ENCODE measurements around the gene HSD17B8. TPM values are rescaled to one million over a fixed set of nuclear protein-coding genes. Genes with fewer than 3 reads are reported as not detected.

Gene HSD17B8
- total RNA-seq, 2 donors from 2014 or later: 3.3 to 6.2 TPM

DNA sequence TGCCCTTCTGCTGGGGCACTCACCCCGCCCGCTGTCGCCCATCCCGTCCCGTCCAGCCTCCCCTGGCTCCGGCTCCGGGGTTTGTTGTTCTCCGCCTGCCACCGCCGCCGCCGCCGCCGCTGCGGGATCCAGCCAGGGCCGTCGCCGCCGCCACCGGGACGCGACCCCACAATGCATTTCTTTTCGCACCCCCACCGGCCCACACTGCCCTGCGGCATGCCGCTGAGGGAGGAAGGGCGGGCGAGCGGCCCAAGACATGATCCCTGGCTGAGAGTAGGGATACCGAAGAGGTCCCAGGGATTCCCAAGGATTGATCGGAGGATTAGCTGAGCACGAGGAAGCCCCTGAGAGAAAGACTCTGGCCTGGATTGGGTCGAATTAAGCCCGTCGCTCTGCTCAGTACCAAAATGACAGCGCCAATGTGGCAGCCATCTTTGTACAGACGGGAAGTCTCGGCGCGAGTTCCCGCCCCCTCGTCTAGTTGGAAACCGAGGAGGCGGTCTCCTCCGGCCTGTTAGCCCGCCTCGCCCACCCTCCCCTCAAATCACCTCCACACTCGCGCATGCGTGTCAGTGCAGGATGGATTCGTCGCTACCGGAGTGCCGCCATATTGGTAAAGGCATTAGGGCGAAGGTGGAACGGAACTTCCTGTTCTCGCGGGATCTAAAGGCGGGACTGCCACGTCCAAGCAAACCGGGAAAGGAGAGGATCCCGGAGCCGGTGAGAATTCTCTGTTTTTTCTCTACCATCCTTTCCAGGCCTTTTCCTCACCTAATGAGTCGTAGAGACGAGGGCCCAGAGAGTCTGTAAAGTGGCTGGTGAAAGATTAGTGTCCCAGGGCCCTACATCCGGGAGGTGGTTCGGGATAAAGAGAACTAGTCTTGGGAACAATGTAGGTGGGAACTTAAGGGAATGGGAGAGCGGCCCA is 4.0 kb upstream of the HSD17B8 start, which contains the start of the genes RXRB and SLC39A7:
Gene RXRB, minus strand, starts transcription at position 447 of the 928 bp plus-strand sequence. Its CDS starts 189 bp downstream, at position 258.
Gene SLC39A7, plus strand, starts transcription at position 649 of the 928 bp plus-strand sequence. CDS start 379 bp downstream, outside the sequence.
- peak within 1 kb of the TSS; percentile 100 for H3K4me3 Mint-ChIP-seq
- peaks cover 66 to 73% of the 10 kb centered on the region in 2 donors for H3K4me1 Mint-ChIP-seq (ENCODE audit: low read depth in 2 of 2)
- H3K27ac Mint-ChIP-seq: peak within 1 kb of the TSS; percentile 98 to 100

DNA sequence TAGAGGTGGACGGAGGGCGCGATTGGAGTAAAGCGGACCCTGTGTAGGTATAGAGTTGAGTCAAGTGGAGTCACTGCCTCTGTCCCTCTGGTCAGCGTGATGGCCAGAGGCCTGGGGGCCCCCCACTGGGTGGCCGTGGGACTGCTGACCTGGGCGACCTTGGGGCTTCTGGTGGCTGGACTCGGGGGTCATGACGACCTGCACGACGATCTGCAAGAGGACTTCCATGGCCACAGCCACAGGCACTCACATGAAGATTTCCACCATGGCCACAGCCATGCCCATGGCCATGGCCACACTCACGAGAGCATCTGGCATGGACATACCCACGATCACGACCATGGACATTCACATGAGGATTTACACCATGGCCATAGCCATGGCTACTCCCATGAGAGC is 3.3 kb upstream of the HSD17B8 start:
- DNase-seq (ENCODE audit: low spot score): no peak
- Mint-ChIP-seq H3K4me1 (ENCODE audit: low read depth in 2 of 2) (peaks cover 72 to 78% of the 10 kb centered on the region in 2 donors), H3K4me3 (peak overlapping the region; percentile 100), H3K27ac (peak overlapping the region; percentile 98 to 100), H3K9me3 (no peaks in the 10 kb centered on the region), H3K36me3 (peaks cover 36% of the 10 kb centered on the region), H3K27me3 (peaks cover 0 to 3% of the 10 kb centered on the region in 2 donors)
- ATAC-seq: no peak

More for the DNA sequence above, 4.0 kb upstream of the HSD17B8 start, which contains the start of the genes RXRB and SLC39A7:
- Mint-ChIP-seq H3K9me3 (no peaks in the 10 kb centered on the region), H3K27me3 (no peaks in the 10 kb centered on the region), H3K36me3 (peaks cover 43% of the 10 kb centered on the region)
- peak; percentile 83 to 90 for ATAC-seq
- peak; percentile 98 for DNase-seq (ENCODE audit: low spot score)

DNA sequence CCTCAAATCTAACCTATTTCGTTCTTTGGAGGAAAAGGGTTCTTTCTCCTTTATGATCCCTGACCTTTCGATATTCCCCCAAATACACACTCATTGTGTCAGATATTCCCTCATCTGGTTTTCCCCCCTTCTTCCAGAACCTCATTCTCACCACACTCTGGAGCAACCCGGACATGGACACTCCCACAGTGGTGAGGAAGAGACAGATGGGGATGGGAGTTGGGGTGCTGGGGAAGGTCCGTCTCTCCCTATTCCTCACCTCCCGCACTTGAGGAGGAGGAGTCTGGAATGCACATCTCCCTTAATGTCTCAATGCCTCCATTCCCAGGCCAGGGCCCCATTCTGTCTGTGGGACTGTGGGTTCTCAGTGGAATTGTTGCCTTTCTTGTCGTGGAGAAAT is 2.5 kb upstream of the HSD17B8 start:
- H3K27me3 Mint-ChIP-seq: peaks cover 0 to 3% of the 10 kb centered on the region in 2 donors
- ATAC-seq (no peak), DNase-seq (ENCODE audit: low spot score) (no peak)
- peaks cover 30% of the 10 kb centered on the region for H3K36me3 Mint-ChIP-seq
- no peaks in the 10 kb centered on the region for H3K9me3 Mint-ChIP-seq
- H3K4me1 Mint-ChIP-seq (ENCODE audit: low read depth in 2 of 2): peaks cover 76% of the 10 kb centered on the region in 2 donors
- H3K4me3 Mint-ChIP-seq: peak overlapping the region; percentile 100
- peak overlapping the region; percentile 98 to 100 for H3K27ac Mint-ChIP-seq

DNA sequence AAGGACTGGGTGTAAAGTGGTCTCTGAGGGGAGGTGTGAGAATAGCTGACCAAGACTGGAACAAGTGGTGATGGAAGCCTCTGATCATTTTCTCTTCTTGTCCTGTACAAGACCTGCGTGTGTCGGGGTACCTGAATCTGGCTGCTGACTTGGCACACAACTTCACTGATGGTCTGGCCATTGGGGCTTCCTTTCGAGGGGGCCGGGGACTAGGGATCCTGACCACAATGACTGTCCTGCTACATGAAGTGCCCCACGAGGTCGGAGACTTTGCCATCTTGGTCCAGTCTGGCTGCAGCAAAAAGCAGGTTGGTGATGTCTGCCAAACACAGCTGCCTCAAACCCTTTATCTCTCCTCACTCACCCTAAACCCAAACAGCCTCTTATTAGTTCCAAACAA is 1.7 kb upstream of the HSD17B8 start:
- peak overlapping the region; percentile 100 for H3K4me3 Mint-ChIP-seq
- H3K36me3 Mint-ChIP-seq: peaks cover 25% of the 10 kb centered on the region
- DNase-seq (ENCODE audit: low spot score): no peak
- H3K9me3 Mint-ChIP-seq: no peaks in the 10 kb centered on the region
- peaks cover 67 to 72% of the 10 kb centered on the region in 2 donors for H3K4me1 Mint-ChIP-seq (ENCODE audit: low read depth in 2 of 2)
- H3K27ac Mint-ChIP-seq: peak overlapping the region; percentile 98 to 100
- peaks cover 0 to 3% of the 10 kb centered on the region in 2 donors for H3K27me3 Mint-ChIP-seq
- ATAC-seq: no peak

DNA sequence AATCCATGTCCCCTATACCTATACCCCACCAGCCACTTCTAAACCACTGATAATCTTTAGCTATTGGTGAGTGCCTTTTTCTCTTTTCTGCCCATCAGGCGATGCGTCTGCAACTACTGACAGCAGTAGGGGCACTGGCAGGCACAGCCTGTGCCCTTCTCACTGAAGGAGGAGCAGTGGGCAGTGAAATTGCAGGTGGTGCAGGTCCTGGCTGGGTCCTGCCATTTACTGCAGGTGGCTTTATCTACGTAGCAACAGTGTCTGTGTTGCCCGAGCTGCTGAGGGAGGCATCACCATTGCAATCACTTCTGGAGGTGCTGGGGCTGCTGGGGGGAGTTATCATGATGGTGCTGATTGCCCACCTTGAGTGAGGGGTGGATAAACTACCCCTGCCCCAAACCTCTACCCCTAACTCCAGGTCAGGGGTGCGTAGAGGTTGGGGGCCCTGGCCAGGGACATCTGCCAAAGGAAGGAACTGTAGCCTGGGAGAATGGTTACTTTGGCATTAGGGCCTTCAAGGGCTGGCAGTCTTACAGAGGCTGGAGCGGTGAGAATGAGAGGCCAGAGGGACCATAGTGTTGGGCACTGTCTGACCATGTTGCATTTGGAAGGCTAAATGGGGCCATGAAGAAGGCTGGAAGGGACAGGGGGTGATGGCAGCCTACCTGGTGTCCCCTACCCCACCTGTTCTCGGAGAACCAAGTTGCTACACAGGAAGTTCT is 851 bp upstream of the HSD17B8 start:
- no peaks in the 10 kb centered on the region for H3K9me3 Mint-ChIP-seq
- peak overlapping the region; percentile 100 for H3K4me3 Mint-ChIP-seq
- peak overlapping the region; percentile 98 to 100 for H3K27ac Mint-ChIP-seq
- no peak for ATAC-seq
- peaks cover 0 to 3% of the 10 kb centered on the region in 2 donors for H3K27me3 Mint-ChIP-seq
- H3K4me1 Mint-ChIP-seq (ENCODE audit: low read depth in 2 of 2): peaks cover 60 to 65% of the 10 kb centered on the region in 2 donors
- H3K36me3 Mint-ChIP-seq: peaks cover 25% of the 10 kb centered on the region
- DNase-seq (ENCODE audit: low spot score): no peak

DNA sequence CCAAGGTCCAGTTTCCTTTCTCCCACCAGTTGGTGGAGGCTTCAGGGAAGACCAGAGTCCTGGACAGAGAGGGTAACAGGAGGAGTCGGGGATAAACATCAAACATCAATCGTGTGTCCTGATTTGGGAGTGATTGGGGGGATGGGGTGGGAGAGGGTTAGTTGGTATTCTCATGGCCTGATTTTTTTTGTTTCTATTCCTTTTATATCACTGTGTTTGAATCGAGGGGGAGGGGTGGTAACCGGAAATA is 365 bp upstream of the HSD17B8 start:
- peaks cover 25% of the 10 kb centered on the region for H3K36me3 Mint-ChIP-seq
- H3K27me3 Mint-ChIP-seq: peaks cover 0 to 3% of the 10 kb centered on the region in 2 donors
- peak overlapping the region; percentile 98 to 100 for H3K27ac Mint-ChIP-seq
- peaks cover 60 to 64% of the 10 kb centered on the region in 2 donors for H3K4me1 Mint-ChIP-seq (ENCODE audit: low read depth in 2 of 2)
- H3K4me3 Mint-ChIP-seq: peak overlapping the region; percentile 100
- no peak for ATAC-seq
- H3K9me3 Mint-ChIP-seq: no peaks in the 10 kb centered on the region
- DNase-seq (ENCODE audit: low spot score): no peak

DNA sequence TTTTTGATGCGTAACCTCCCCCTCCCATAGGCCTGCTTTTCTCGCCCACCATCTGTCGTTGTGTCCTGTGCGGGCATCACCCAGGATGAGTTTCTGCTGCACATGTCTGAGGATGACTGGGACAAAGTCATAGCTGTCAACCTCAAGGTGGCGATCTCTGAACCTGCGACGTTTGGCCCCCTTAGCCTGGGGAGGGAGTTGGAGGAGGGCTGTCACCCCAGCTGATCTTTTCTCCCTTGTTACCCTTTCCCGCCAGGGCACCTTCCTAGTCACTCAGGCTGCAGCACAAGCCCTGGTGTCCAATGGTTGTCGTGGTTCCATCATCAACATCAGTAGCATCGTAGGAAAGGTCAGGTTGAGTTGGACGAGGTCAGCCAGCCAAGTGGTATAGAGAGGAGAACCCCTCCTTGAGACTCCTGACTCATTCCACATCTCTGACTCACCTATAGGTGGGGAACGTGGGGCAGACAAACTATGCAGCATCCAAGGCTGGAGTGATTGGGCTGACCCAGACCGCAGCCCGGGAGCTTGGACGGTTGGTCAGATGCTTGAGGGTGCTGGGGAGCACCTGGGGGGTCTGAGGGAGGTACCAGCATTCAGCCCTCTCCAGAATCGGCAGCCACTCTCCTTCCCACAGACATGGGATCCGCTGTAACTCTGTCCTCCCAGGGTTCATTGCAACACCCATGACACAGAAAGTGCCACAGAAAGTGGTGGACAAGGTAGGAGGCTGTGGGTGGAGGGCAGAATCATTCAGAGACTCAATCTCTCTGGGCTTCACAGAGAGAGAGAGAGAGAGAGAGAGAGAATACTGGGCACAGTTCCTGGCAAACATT is 954 bp downstream of the HSD17B8 start:
- Mint-ChIP-seq H3K4me1 (ENCODE audit: low read depth in 2 of 2) (peaks cover 65 to 69% of the 10 kb centered on the region in 2 donors), H3K27me3 (peaks cover 0 to 3% of the 10 kb centered on the region in 2 donors), H3K36me3 (peaks cover 25% of the 10 kb centered on the region), H3K4me3 (peak overlapping the region; percentile 100), H3K9me3 (no peaks in the 10 kb centered on the region), H3K27ac (peak overlapping the region; percentile 88 to 98)
- no peak for DNase-seq (ENCODE audit: low spot score)
- ATAC-seq: no peak

DNA sequence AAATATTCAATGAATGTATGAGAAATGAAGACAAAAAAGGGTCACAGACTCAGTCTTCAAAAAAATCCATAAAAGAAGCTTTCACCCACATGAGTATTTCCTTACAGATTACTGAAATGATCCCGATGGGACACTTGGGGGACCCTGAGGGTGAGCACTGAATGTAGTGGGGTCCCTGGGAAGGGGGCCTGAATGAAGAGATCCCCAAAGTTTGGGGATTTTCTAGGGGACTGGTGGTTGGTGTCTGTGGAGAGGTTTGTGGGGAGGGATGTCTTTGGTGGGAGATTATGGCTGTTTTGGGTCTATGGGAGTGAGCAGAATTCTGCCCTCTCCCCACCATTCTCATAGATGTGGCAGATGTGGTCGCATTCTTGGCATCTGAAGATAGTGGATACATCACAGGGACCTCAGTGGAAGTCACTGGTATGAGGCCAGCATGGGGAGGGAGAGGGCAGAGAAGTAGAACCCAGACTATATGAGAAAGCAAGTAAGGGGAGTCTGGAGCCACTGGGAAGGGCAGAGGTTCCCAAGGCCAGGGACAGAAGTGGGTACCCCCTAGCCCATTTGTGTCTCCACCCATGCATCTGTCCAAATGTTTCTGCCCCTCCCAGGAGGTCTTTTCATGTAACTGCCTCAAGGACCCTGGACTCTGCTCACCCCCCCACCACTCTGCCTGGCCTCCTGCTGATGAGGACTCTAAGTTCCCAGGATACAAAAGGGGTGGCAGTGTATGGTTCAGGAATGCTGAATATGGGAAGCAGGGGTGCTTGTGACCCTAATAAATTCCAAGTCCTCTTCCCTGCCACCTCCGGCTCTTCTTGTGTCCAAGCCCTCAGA is 1.8 kb downstream of the HSD17B8 start:
- Mint-ChIP-seq H3K27me3 (peaks cover 0 to 3% of the 10 kb centered on the region in 2 donors), H3K4me1 (ENCODE audit: low read depth in 2 of 2) (peaks cover 60 to 62% of the 10 kb centered on the region in 2 donors), H3K9me3 (no peaks in the 10 kb centered on the region), H3K36me3 (peaks cover 20% of the 10 kb centered on the region), H3K4me3 (peak overlapping the region; percentile 100), H3K27ac (peak overlapping the region; percentile 88 to 98)
- ATAC-seq (no peak), DNase-seq (ENCODE audit: low spot score) (no peak)

DNA sequence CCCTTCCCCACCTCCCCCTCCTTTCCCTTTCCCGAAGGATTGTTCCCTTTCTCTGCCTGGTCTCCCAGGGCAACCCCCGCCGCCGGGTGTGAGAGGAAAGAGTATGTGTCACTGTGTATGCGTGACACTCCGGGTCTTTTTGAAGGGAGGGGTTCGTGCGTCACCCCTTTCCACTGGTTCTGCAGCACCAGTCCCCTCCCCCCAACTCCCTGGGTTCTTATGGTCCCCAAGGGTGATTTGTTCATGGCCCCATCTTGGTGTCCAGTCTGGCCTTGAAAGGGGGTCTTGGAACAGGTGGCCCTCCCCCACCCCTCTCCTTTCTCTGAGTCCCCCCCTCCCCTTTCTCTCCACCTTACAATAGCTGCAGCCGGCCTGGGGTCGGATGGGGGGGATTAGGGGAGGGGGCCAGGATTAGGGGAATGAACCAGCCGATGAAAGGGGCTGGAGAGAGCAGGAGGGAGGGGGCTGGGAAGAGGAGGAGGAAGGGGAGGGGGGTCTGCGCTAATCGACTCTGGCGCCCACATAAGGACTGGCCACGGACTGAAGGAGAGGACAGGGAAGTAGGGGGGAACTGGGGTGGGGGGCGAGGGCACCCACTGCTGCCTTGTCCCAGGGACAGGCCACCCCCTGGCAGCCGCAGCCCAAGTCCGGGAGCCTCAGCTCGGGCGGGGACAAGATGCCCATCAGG is 2.6 kb downstream of the HSD17B8 start:
- H3K9me3 Mint-ChIP-seq: no peaks in the 10 kb centered on the region
- peak overlapping the region in 1 of 2 donors; percentile 87 for H3K27ac Mint-ChIP-seq
- H3K4me1 Mint-ChIP-seq (ENCODE audit: low read depth in 2 of 2): peaks cover 56 to 57% of the 10 kb centered on the region in 2 donors
- H3K4me3 Mint-ChIP-seq: peak overlapping the region; percentile 89
- H3K27me3 Mint-ChIP-seq: peaks cover 0 to 3% of the 10 kb centered on the region in 2 donors
- DNase-seq (ENCODE audit: low spot score) (no peak), ATAC-seq (no peak)
- peaks cover 19% of the 10 kb centered on the region for H3K36me3 Mint-ChIP-seq

DNA sequence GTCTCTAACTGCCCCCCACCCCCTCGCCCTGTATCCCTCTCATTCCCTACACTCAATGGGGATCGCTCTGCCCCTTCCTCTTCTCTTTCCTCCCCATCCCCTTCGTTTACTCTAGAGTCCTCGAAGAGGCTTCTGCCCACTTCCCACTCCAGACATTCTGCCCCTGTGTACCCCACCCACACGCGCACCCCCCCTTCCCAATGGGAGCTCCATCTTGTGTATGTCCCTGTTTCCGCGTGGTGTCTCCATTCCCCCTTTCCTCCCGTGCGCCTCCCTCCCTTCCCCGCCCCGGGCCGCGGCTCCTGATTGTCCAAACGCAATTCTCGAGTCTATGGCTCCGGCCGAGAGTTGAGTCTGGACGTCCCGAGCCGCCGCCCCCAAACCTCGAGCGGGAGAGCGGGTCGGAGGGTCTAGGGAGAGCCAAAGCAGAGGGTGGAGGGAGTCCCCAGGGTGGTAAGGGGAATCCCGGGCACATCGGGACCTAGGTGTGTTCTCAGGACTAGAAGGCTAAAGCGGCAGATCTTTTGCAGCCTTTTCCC is 3.2 kb downstream of the HSD17B8 start:
- Mint-ChIP-seq H3K27ac (peak overlapping the region; percentile 87), H3K9me3 (no peaks in the 10 kb centered on the region), H3K27me3 (peaks cover 4 to 6% of the 10 kb centered on the region in 2 donors), H3K36me3 (peaks cover 19% of the 10 kb centered on the region), H3K4me1 (ENCODE audit: low read depth in 2 of 2) (peaks cover 54 to 56% of the 10 kb centered on the region in 2 donors), H3K4me3 (peak overlapping the region; percentile 89)
- ATAC-seq: no peak
- no peak for DNase-seq (ENCODE audit: low spot score)

DNA sequence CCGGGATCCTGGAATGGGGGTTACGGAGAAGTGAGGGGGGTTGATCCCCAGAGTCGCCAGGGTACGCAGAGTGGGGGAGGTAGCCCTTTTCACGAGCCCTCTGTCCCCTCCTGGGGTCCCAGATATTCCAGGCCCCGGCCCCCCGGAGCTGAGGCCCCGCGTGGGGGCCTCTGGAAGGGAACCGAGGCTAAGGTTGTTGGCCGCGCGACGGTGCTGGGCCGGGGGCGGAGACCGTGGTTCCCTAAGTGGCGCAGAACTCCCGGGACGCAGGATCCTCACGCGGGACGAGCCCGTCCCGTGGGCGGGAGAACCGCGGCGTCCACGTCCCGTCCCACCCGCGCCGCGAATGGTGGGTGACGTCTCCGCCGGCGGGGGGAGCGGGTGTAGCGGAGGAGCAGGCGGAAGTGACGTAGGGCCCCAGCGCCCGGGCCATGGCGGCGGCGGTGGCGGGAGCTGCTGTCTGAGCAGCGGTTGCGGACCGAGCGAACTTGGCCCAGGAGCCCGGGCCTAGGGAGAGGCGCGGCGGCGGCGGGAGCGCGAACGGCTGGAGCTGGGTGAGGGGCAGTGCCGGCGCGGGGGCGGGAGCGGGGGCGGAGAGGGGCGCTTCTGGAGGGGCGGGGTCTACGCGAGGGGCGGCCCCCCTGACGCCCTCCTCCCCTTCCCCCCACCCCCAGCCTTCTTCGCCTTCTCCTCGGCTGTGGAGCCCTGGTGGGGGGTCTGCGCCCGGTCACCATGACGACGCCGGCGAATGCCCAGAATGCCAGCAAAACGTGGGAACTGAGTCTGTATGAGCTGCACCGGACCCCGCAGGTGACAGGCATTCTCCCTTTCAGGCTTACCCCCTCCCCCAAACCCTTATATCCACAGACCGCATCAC is 3.9 kb downstream of the HSD17B8 start, which contains the start of gene RING1:
Gene RING1, plus strand, starts transcription at position 410 of the 877 bp plus-strand sequence. Its CDS starts 323 bp downstream, at position 733.
- Mint-ChIP-seq H3K27ac (peak within 1 kb of the TSS; percentile 87), H3K9me3 (no peaks in the 10 kb centered on the region), H3K4me1 (ENCODE audit: low read depth in 2 of 2) (peaks cover 53 to 56% of the 10 kb centered on the region in 2 donors), H3K27me3 (peaks cover 9 to 13% of the 10 kb centered on the region in 2 donors), H3K4me3 (peak within 1 kb of the TSS; percentile 89), H3K36me3 (peaks cover 12% of the 10 kb centered on the region)
- peak; percentile 90 for DNase-seq (ENCODE audit: low spot score)
- ATAC-seq: peak; percentile 75 to 83
